B cell (primary cell): ENCODE results near the gene APOC3. TPM values are rescaled to one million over a fixed set of nuclear protein-coding genes. Genes with fewer than 3 reads are reported as not detected.

Source experiments
- ATAC-seq: fragments of 200-7000 bp; cut with Tn5 transposase; one replicate; pipeline ENCODE4 v1.10.0; 2021; ENCODE audit warnings: low read depth, mild to moderate bottlenecking, moderate number of reproducible peaks, moderate library complexity
- CTCF ChIA-PET: fragments of 350-600 bp; sonication (Branson Sonifier 250); formaldehyde crosslinking; loops from one replicate; lab custom pipeline; 2021; ENCODE audit warnings: antibody characterized with exemption, inconsistent platforms; lab: Charles Lee
- POLR2A ChIA-PET: fragments of 350-600 bp; sonication (Branson Sonifier 250); formaldehyde crosslinking; loops from one replicate; lab custom pipeline; 2021; ENCODE audit warnings: antibody characterized with exemption; lab: Charles Lee
- DNase-seq: peaks from one replicate; pipeline ENCODE4 v3.0.0; 2013
- H2AFZ ChIP-seq: 2 replicates; pipeline ENCODE4 v1.6.1; 2012; ENCODE audit warnings: mild to moderate bottlenecking, low read depth, low read length; ENCODE audit not compliant: insufficient read depth, poor library complexity, severe bottlenecking
- H3K27ac ChIP-seq, 2 donors: 1 replicate in 1 of 2; 2 replicates in 1 of 2; pipeline ENCODE4 v1.5.1; 2012 to 2013; ENCODE audit warnings: low read length in 2 of 2, mild to moderate bottlenecking in 2 of 2, moderate library complexity in 1 of 2
- H3K27me3 ChIP-seq, 4 experiments: fragments of 200-600 bp in 1 of 4; sonication (generic) in 1 of 4; replicated peaks in 1 of 4; 1 replicate in 2 of 4; 2 replicates in 2 of 4; pipeline versions ENCODE4 v1.6.1 to v1.7.0; 2013 to 2016; ENCODE audit warnings: low read length in 3 of 4, mild to moderate bottlenecking in 2 of 4, mixed read lengths in 1 of 4, moderate library complexity in 1 of 4; ENCODE audit not compliant: insufficient read depth in 4 of 4, control insufficient read depth in 3 of 4; ENCODE audit errors: control extremely low read depth in 1 of 4
- H3K36me3 ChIP-seq, 2 experiments: replicated peaks in 1 of 2; 1 replicate in 1 of 2; 2 replicates in 1 of 2; pipeline versions ENCODE4 v1.6.1 to v1.7.1; 2013; ENCODE audit warnings: low read length in 1 of 2; ENCODE audit not compliant: insufficient read depth in 2 of 2, control insufficient read depth in 1 of 2; ENCODE audit errors: control extremely low read depth in 1 of 2, extremely low read depth in 1 of 2
- H3K4me1 ChIP-seq, 2 donors: fragments of 200-600 bp in 1 of 2; sonication (generic) in 1 of 2; 1 replicate in 1 of 2; 2 replicates in 1 of 2; pipeline versions ENCODE4 v1.5.1 to v1.6.1; 2013 to 2017; ENCODE audit warnings: low read length in 2 of 2; ENCODE audit not compliant: control insufficient read depth in 2 of 2, insufficient read depth in 2 of 2
- H3K4me2 ChIP-seq: replicated peaks from 2 replicates; pipeline ENCODE3; 2012; ENCODE audit warnings: mild to moderate bottlenecking, low read depth, low read length; ENCODE audit not compliant: poor library complexity, severe bottlenecking
- H3K4me3 ChIP-seq, 5 experiments: fragments of 200-600 bp in 1 of 5; sonication (generic) in 1 of 5; 1 replicate in 3 of 5; 2 replicates in 2 of 5; pipeline versions ENCODE4 v1.5.1 to v1.7.0; 2011 to 2016; ENCODE audit warnings: low read length in 4 of 5, mild to moderate bottlenecking in 4 of 5, low read depth in 2 of 5, control low read depth in 1 of 5, moderate library complexity in 1 of 5; ENCODE audit not compliant: insufficient read depth in 1 of 5; ENCODE audit errors: control extremely low read depth in 1 of 5, extremely low read depth in 1 of 5
- H3K79me2 ChIP-seq: fragments of 200-600 bp; sonication (generic); one replicate; pipeline ENCODE4 v1.6.0; 2016; ENCODE audit warnings: low read length; ENCODE audit not compliant: control insufficient read depth, insufficient read depth
- H3K9ac ChIP-seq: fragments of 200-600 bp; sonication (generic); 2 replicates; pipeline ENCODE4 v1.6.1; 2017; ENCODE audit warnings: mild to moderate bottlenecking, low read length, moderate library complexity
- H3K9me3 ChIP-seq, 3 donors: one replicate each; pipeline versions ENCODE4 v1.6.1 to v1.7.1; 2013; ENCODE audit warnings: low read length in 2 of 3; ENCODE audit not compliant: control insufficient read depth in 2 of 3, insufficient read depth in 1 of 3; ENCODE audit errors: control extremely low read depth in 1 of 3
- H4K20me1 ChIP-seq: 2 replicates; pipeline ENCODE4 v1.6.0; 2012; ENCODE audit warnings: mild to moderate bottlenecking, low read length; ENCODE audit not compliant: insufficient read depth, control insufficient read depth, poor library complexity, severe bottlenecking
- H3K27ac Mint-ChIP-seq: one replicate; pipeline ENCODE4 v1.8.0; 2021; ENCODE audit warnings: mixed read lengths
- H3K27me3 Mint-ChIP-seq: one replicate; pipeline ENCODE4 v1.8.0; 2021; ENCODE audit warnings: mixed read lengths
- H3K4me1 Mint-ChIP-seq: one replicate; pipeline ENCODE4 v1.8.0; 2021; ENCODE audit warnings: mixed read lengths
- H3K4me3 Mint-ChIP-seq: one replicate; pipeline ENCODE4 v1.8.0; 2021; ENCODE audit warnings: mixed read lengths
- H3K9me3 Mint-ChIP-seq: one replicate; pipeline ENCODE4 v1.8.0; 2022; ENCODE audit warnings: mixed read lengths; ENCODE audit not compliant: insufficient read depth
- CTCF ChIP-seq: fragments of 200-600 bp; IDR thresholded peaks from one replicate; pipeline ENCODE4 v1.8.0; 2022; ENCODE audit warnings: antibody characterized with exemption, mild to moderate bottlenecking
- EZH2 ChIP-seq: IDR thresholded peaks from 2 replicates; pipeline ENCODE4 v1.6.1; 2012; ENCODE audit warnings: borderline replicate concordance, low read depth, mild to moderate bottlenecking, moderate library complexity, low read length; ENCODE audit not compliant: insufficient read depth, poor library complexity, severe bottlenecking
- WGBS: methylation state at CpG from one replicate; pipeline ENCODE4 v1.1.5; 2013; ENCODE audit warnings: missing lambda C conversion rate; ENCODE audit not compliant: insufficient coverage; 5-methylcytosine and 5-hydroxymethylcytosine counted together
- intact Hi-C: fragments of 100-400 bp; cut with micrococcal nuclease; formaldehyde crosslinking; loops from one replicate; pipeline ENCODE4 v1.10.0; 2022
- polyA plus RNA-seq: library from polyadenylated mRNA; depleted of rRNA; stranded (reverse); fragments of >200 nt; gene quantifications from 2 replicates; pipeline ENCODE4 v1.2.3, GENCODE V29; 2012
- total RNA-seq, 2 donors: library from RNA; stranded (reverse); fragments of 120-200 nt in 1 of 2; gene quantifications; 1 replicate in 1 of 2; 2 replicates in 1 of 2; pipeline versions ENCODE4 v1.2.3 to v1.2.4, GENCODE V29; 2013 to 2022

Gene APOC3
- total and polyA plus RNA-seq, 2 donors (not counting 1 experiment from before 2014, with no cell fraction given): not detected

GRCh38 chr11:116873381-116873780 lies 43.7 kb downstream of the APOC3 start:
- ChIA-PET CTCF (interaction anchor here (0.6 kb wide), 1 partner anchor 237 kb away, joined by 4 read pairs; no protein-coding TSS in a partner anchor), POLR2A (no interaction called here)
- intact Hi-C loops: loop anchor here (10.0 kb wide), 1 partner anchor 79 kb away; the partner anchor contains the start of gene APOA5
- no peak overlapping the region for H3K27ac Mint-ChIP-seq
- Histone ChIP-seq H3K36me3 (peaks cover 14 to 78% of the 10 kb centered on the region in 2 experiments), H3K27ac (no peak overlapping the region), H3K4me2 (no peak overlapping the region), H4K20me1 (no peaks in the 10 kb centered on the region), H2AFZ (no peak overlapping the region), H3K9me3 (no peaks in the 10 kb centered on the region), H3K27me3 (no peaks in the 10 kb centered on the region), H3K4me1 (no peaks in the 10 kb centered on the region), H3K4me3 (no peak overlapping the region), H3K9ac (no peak overlapping the region), H3K79me2 (peaks cover 3% of the 10 kb centered on the region)
- ATAC-seq: no peak
- 100% methylated on average over 6 of the region's 11 CpGs for WGBS
- H3K9me3 Mint-ChIP-seq: no peaks in the 10 kb centered on the region
- no peak for DNase-seq
- H3K27me3 Mint-ChIP-seq: no peaks in the 10 kb centered on the region
- H3K4me3 Mint-ChIP-seq: no peak overlapping the region
- TF ChIP-seq CTCF (no peak), EZH2 (no peak)
- H3K4me1 Mint-ChIP-seq: no peaks in the 10 kb centered on the region

- Histone ChIP-seq H3K4me2 (no peak overlapping the region), H3K9ac (no peak overlapping the region), H2AFZ (no peak overlapping the region), H4K20me1 (no peaks in the 10 kb centered on the region), H3K4me1 (no peaks in the 10 kb centered on the region), H3K9me3 (no peaks in the 10 kb centered on the region), H3K27me3 (no peaks in the 10 kb centered on the region), H3K36me3 (peaks cover 14 to 70% of the 10 kb centered on the region in 2 experiments), H3K79me2 (peaks cover 8% of the 10 kb centered on the region), H3K4me3 (no peak overlapping the region), H3K27ac (no peak overlapping the region)
- Mint-ChIP-seq H3K4me3 (no peak overlapping the region), H3K27ac (no peak overlapping the region), H3K4me1 (no peaks in the 10 kb centered on the region), H3K9me3 (no peaks in the 10 kb centered on the region), H3K27me3 (no peaks in the 10 kb centered on the region)
- TF ChIP-seq CTCF (no peak), EZH2 (no peak)
- 100% methylated on average over 1 of the region's 2 CpGs for WGBS
- DNase-seq (no peak), ATAC-seq (no peak)
- POLR2A ChIA-PET: no interaction called here
- CTCF ChIA-PET: interaction anchor here (0.6 to 2.7 kb wide), 2 partner anchors 231 to 236 kb away, joined by 4 to 19 read pairs; no protein-coding TSS in a partner anchor
- intact Hi-C loops: loop anchor here (10.0 kb wide), 1 partner anchor 79 kb away; the partner anchor contains the start of gene APOA5
Observed at GRCh38 chr11:116874251-116874650, 44.5 kb downstream of the APOC3 start.
